Parathyroid adenoma (tissue), 2 donors: ENCODE data around the gene TMCO4.

Experiments
- H2AFZ ChIP-seq: fragments of 300-600 bp; sonication (generic); one replicate; pipeline ENCODE4 v1.7.0; 2017; ENCODE audit warnings: antibody characterized with exemption, mild to moderate bottlenecking
- H3K27ac ChIP-seq: fragments of 300-600 bp; sonication (generic); one replicate; pipeline ENCODE4 v1.7.0; 2017
- H3K27me3 ChIP-seq: fragments of 300-600 bp; sonication (generic); one replicate; pipeline ENCODE4 v1.7.0; 2017; ENCODE audit warnings: low read length; ENCODE audit not compliant: control insufficient read depth, insufficient read depth
- H3K36me3 ChIP-seq: fragments of 300-600 bp; sonication (generic); one replicate; pipeline ENCODE4 v1.7.0; 2017; ENCODE audit warnings: low read length; ENCODE audit not compliant: control insufficient read depth, insufficient read depth
- H3K4me1 ChIP-seq: fragments of 300-600 bp; sonication (generic); one replicate; pipeline ENCODE4 v1.7.0; 2017; ENCODE audit warnings: control low read depth
- H3K4me2 ChIP-seq: fragments of 300-600 bp; sonication (generic); one replicate; pipeline ENCODE4 v1.7.0; 2017; ENCODE audit warnings: low read length
- H3K4me3 ChIP-seq: fragments of 300-600 bp; sonication (generic); one replicate; pipeline ENCODE4 v1.7.0; 2017; ENCODE audit warnings: low read depth, low read length
- H3K79me2 ChIP-seq: fragments of 300-600 bp; sonication (generic); one replicate; pipeline ENCODE4 v1.7.0; 2017; ENCODE audit warnings: control low read depth
- H3K9ac ChIP-seq: fragments of 300-600 bp; sonication (generic); one replicate; pipeline ENCODE4 v1.7.0; 2017; ENCODE audit warnings: mild to moderate bottlenecking
- H3K9me3 ChIP-seq: fragments of 300-600 bp; sonication (generic); one replicate; pipeline ENCODE4 v1.7.0; 2017; ENCODE audit warnings: low read length; ENCODE audit not compliant: control insufficient read depth
- TF ChIP-seq, protein P1 (sequence below): fragments of 300-600 bp; sonication (generic); IDR thresholded peaks from one replicate; pipeline ENCODE4 v1.7.0; 2017; ENCODE audit warnings: antibody characterized with exemption, mild to moderate bottlenecking
- donor health status: primary hyperparathyroidism.

TMCO4 gene

GRCh38 chr1:19774180-19774785, 25.4 kb downstream of the TMCO4 start:
- H3K27me3 ChIP-seq: no peaks in the 10 kb centered on the region
- H3K4me1 ChIP-seq: no peaks in the 10 kb centered on the region
- TF ChIP-seq, protein P1, sequence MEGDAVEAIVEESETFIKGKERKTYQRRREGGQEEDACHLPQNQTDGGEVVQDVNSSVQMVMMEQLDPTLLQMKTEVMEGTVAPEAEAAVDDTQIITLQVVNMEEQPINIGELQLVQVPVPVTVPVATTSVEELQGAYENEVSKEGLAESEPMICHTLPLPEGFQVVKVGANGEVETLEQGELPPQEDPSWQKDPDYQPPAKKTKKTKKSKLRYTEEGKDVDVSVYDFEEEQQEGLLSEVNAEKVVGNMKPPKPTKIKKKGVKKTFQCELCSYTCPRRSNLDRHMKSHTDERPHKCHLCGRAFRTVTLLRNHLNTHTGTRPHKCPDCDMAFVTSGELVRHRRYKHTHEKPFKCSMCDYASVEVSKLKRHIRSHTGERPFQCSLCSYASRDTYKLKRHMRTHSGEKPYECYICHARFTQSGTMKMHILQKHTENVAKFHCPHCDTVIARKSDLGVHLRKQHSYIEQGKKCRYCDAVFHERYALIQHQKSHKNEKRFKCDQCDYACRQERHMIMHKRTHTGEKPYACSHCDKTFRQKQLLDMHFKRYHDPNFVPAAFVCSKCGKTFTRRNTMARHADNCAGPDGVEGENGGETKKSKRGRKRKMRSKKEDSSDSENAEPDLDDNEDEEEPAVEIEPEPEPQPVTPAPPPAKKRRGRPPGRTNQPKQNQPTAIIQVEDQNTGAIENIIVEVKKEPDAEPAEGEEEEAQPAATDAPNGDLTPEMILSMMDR: no peak
- H3K4me2 ChIP-seq: no peak overlapping the region
- no peaks in the 10 kb centered on the region for H3K79me2 ChIP-seq
- H3K4me3 ChIP-seq: no peak overlapping the region
- H3K9ac ChIP-seq: no peak overlapping the region
- no peaks in the 10 kb centered on the region for H3K9me3 ChIP-seq
- H3K27ac ChIP-seq: no peak overlapping the region
- H2AFZ ChIP-seq: no peak overlapping the region
- no peaks in the 10 kb centered on the region for H3K36me3 ChIP-seq

DNA sequence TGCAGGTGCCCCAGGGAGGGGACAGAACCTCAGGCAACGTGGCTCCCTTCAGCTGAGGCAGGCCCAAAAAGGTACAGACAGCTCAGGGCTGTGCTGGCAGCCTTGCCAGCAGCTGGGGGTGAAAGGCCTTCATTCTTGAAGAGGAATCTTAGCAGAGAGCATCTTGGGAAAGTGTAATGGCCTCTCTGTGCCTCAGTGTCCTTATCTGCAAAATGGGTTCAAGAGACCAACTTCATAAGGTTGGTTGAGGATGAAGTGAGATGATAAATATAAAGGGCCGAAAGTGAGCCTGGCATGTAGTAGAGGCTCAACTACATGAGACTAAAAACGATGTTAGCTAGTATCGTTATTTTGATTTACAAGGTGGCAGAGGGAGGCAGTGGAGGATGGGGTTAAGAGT, 26.2 kb downstream of the TMCO4 start:
- Histone ChIP-seq H3K9ac (no peak overlapping the region), H3K36me3 (no peaks in the 10 kb centered on the region), H3K79me2 (no peaks in the 10 kb centered on the region), H2AFZ (no peak overlapping the region), H3K4me2 (no peak overlapping the region), H3K4me3 (no peak overlapping the region), H3K27me3 (no peaks in the 10 kb centered on the region), H3K4me1 (no peaks in the 10 kb centered on the region), H3K9me3 (no peaks in the 10 kb centered on the region), H3K27ac (no peak overlapping the region)
- TF ChIP-seq, protein P1: no peak

GRCh38 chr1:19772053-19772452, 27.7 kb downstream of the TMCO4 start:
- Histone ChIP-seq H3K27ac (no peak overlapping the region), H3K36me3 (no peaks in the 10 kb centered on the region)

DNA sequence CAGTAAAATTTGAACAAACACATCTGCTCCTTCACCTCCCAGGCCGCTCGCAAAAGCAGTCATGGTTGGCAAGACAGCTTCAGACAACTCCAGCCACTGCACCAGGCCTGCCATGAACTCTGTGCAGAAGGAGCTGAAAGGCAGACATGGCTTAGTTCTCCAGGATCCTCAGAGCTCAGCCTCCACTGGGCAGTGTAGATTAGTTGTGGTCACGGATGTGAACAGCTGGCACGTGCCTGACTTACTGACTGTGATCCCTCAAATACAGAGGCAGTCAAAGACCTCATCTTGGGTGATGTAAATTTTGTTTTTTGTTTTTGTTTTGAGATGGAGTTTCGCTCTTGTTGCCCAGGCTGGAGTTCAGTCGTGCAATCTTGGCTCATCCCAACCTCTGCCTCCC, 28.4 kb downstream of the TMCO4 start:
- Histone ChIP-seq H2AFZ (no peak overlapping the region), H3K36me3 (no peaks in the 10 kb centered on the region), H3K4me1 (no peaks in the 10 kb centered on the region), H3K9me3 (no peaks in the 10 kb centered on the region), H3K79me2 (no peaks in the 10 kb centered on the region), H3K4me3 (no peak overlapping the region), H3K27ac (no peak overlapping the region), H3K4me2 (no peak overlapping the region), H3K9ac (no peak overlapping the region), H3K27me3 (no peaks in the 10 kb centered on the region)
- TF ChIP-seq, protein P1: no peak

More at GRCh38 chr1:19772053-19772452, 27.7 kb downstream of the TMCO4 start:
- TF ChIP-seq, protein P1: no peak
- H3K9ac ChIP-seq: no peak overlapping the region
- H3K4me2 ChIP-seq: no peak overlapping the region
- H3K4me3 ChIP-seq: no peak overlapping the region
- H3K9me3 ChIP-seq: no peaks in the 10 kb centered on the region
- H3K4me1 ChIP-seq: no peaks in the 10 kb centered on the region
- no peak overlapping the region for H2AFZ ChIP-seq
- no peaks in the 10 kb centered on the region for H3K27me3 ChIP-seq
- H3K79me2 ChIP-seq: no peaks in the 10 kb centered on the region
